ENCODE data around the gene TUBG1. TPM values are rescaled to one million over a fixed set of nuclear protein-coding genes. Genes with fewer than 3 reads are reported as not detected.

TUBG1 gene
- 10 to 100 TPM; 22.8 to 43.3 (median 33.3) TPM for polyA plus RNA-seq
- long read RNA-seq, donor 1 = 0 reads
- long read RNA-seq, donor 2, transcript TUBG1-201 (11 exons, 1,611 nt) = major isoform, 7 of 7 reads
- long read RNA-seq, donor 2, partial matches to known transcripts = 0 of 7 reads
- long read RNA-seq, donor 2, other reads (novel, unspliced or antisense) = 0 of 7 reads
- long read RNA-seq, donor 3, partial matches to known transcripts = 13 of 16 reads
- long read RNA-seq, donor 3, other reads (novel, unspliced or antisense) = 0 of 16 reads
- long read RNA-seq, donor 4 = 0 reads
- long read RNA-seq, donor 5, partial matches to known transcripts = 0 of 3 reads
- long read RNA-seq, donor 5, other reads (novel, unspliced or antisense) = 0 of 3 reads
- long read RNA-seq, donor 6, transcript TUBG1-201 (11 exons, 1,611 nt) = major isoform, 10 of 20 reads
- long read RNA-seq, donor 6, partial matches to known transcripts = 10 of 20 reads
- long read RNA-seq, donor 6, other reads (novel, unspliced or antisense) = 0 of 20 reads
- long read RNA-seq, donor 7, transcript TUBG1-201 (11 exons, 1,611 nt) = major isoform, 36 of 50 reads
- long read RNA-seq, donor 7, partial matches to known transcripts = 14 of 50 reads
- long read RNA-seq, donor 7, other reads (novel, unspliced or antisense) = 0 of 50 reads
- long read RNA-seq, donor 8 = 0 reads
- long read RNA-seq, donor 9, partial matches to known transcripts = 0 of 1 reads
- long read RNA-seq, donor 9, other reads (novel, unspliced or antisense) = 0 of 1 reads
- long read RNA-seq, donor 10, transcript TUBG1-201 (11 exons, 1,611 nt) = major isoform, 7 of 8 reads
- long read RNA-seq, donor 10, partial matches to known transcripts = 0 of 8 reads
- long read RNA-seq, donor 10, other reads (novel, unspliced or antisense) = 0 of 8 reads

DNA sequence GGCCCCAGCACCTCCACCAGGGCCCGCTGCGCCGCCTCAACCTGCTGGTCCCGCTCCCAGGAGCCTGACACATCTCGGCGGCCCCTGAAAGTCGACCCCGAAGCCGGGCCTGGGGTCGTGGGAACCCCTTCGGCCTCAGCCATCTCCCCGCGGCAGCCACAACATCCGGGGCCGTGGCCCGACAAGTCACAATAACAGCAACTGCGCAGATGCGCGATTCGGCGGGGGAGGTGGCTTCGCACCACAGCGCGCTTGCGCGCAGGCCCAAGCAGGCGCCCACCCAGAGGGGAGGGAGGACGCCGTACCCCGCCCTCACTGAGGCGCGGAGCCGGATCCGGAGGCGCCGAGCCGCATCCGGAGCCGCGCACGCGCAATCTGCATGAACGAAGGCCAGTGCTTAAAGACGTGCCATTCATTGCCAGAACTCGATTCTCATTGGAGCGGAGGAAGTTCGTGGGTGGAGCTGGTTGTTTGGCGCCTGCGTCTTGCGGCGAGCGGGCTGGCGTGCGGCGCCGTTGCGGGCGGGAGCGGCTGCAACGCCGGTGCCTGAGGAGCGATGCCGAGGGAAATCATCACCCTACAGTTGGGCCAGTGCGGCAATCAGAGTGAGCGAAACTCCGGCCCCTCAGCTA, at the start of gene TUBG1, which contains the start of gene RETREG3:
Gene TUBG1, plus strand, starts transcription at position 502 of the 632 bp plus-strand sequence. Its CDS starts 55 bp downstream, at position 557.
Gene RETREG3, minus strand, starts transcription at position 193 of the 632 bp plus-strand sequence. Its CDS starts 50 bp downstream, at position 143.
- peak within 1 kb of the TSS; percentile 77 to 95 (median 86) for H3K27ac ChIP-seq (ENCODE audit: low read depth in 1 of 3, low read length in 2 of 3)
- H3K4me3 ChIP-seq (ENCODE audit: low read depth in 1 of 3, low read length in 3 of 3) = peak within 1 kb of the TSS; percentile 68 to 100 (median 82)
- FAIRE-seq (no peak), DNase-seq (peak; percentile 99 to 100)
- H3K9me3 ChIP-seq (ENCODE audit: control insufficient read depth in 2 of 2, insufficient read depth in 1 of 2, low read depth in 1 of 2, low read length in 1 of 2) = no peaks in the 10 kb centered on the region
- peaks cover 2 to 34% (median 8%) of the 10 kb centered on the region in 3 donors for H3K36me3 ChIP-seq (ENCODE audit: control insufficient read depth in 3 of 3, insufficient read depth in 2 of 3, low read depth in 1 of 3, low read length in 3 of 3)
- H3K27me3 ChIP-seq (ENCODE audit: control insufficient read depth in 3 of 3, insufficient read depth in 3 of 3, low read length in 3 of 3) = no peaks in the 10 kb centered on the region
- H3K4me1 ChIP-seq (ENCODE audit: control insufficient read depth in 3 of 3, insufficient read depth in 2 of 3, low read depth in 1 of 3, low read length in 2 of 3) = peaks cover 0 to 21% (median 8%) of the 10 kb centered on the region in 3 donors
- WGBS, 3 donors = 0% methylated on average over 44 to 66 of the region's 66 CpGs

DNA sequence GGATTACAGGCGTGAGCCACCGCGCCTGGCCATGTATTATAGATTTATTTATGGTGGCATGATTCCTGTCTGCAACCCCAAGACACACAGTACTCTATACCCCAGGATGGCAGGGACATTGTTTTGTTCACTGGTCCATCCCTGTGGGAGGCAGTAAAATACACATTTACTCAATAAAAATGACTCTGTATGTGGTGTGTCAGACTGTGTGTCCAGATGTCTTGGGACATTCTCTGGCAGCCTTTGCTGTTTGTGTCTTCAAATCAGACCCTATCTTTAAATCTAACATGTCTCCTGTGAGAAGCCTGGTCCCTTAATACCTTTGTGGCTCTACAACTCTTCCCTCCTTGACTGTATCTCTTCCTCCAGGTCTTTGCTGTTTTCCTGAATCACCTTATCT, 49.2 kb upstream of the TUBG1 start:
- H3K27me3 ChIP-seq (ENCODE audit: control insufficient read depth in 3 of 3, insufficient read depth in 3 of 3, low read length in 3 of 3) = no peaks in the 10 kb centered on the region
- H3K4me1 ChIP-seq (ENCODE audit: control insufficient read depth in 3 of 3, insufficient read depth in 2 of 3, low read depth in 1 of 3, low read length in 2 of 3) = peaks cover 6 to 27% (median 10%) of the 10 kb centered on the region in 3 donors
- no peak for FAIRE-seq
- no peak overlapping the region for H3K4me3 ChIP-seq (ENCODE audit: low read depth in 1 of 3, low read length in 3 of 3)
- peaks cover 2 to 26% (median 3%) of the 10 kb centered on the region in 3 donors for H3K36me3 ChIP-seq (ENCODE audit: control insufficient read depth in 3 of 3, insufficient read depth in 2 of 3, low read depth in 1 of 3, low read length in 3 of 3)
- no peak overlapping the region for H3K27ac ChIP-seq (ENCODE audit: low read depth in 1 of 3, low read length in 2 of 3)
- WGBS, 3 donors = 79 to 93% (median 92%) methylated on average over 3 of the region's 3 CpGs
- DNase-seq = no peak
- H3K9me3 ChIP-seq (ENCODE audit: control insufficient read depth in 2 of 2, insufficient read depth in 1 of 2, low read depth in 1 of 2, low read length in 1 of 2) = no peaks in the 10 kb centered on the region

DNA sequence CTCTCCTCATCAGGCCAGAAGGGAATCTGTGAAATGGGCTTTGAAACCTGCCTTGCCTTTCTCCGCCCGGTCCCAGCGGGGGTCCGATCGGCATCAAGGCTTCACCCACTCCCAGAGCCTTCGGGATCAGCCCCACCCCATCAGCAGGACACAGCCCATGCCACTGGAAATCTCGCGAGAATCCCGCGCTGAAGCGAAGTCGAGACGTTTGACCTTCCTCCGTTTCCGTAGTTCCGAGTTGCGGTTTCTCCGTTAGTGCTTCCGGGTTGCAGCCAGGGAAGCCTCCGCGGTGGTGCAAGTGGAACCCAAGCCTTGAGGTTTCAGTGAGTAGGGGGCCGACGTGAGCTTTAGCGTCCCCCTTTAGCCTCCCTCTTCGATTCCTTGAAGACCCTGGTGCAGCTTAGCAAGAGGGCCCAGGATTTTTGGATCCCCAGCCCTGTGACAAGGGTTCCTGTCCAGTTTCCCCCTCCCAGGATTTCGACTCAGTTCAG, 47.5 kb upstream of the TUBG1 start, which contains the start of gene COASY:
Gene COASY, plus strand, starts transcription at position 252 of the 491 bp plus-strand sequence. CDS start 475 bp downstream, outside the sequence.
- Histone ChIP-seq H3K9me3 (ENCODE audit: control insufficient read depth in 2 of 2, insufficient read depth in 1 of 2, low read depth in 1 of 2, low read length in 1 of 2) (no peaks in the 10 kb centered on the region), H3K27me3 (ENCODE audit: control insufficient read depth in 3 of 3, insufficient read depth in 3 of 3, low read length in 3 of 3) (no peaks in the 10 kb centered on the region), H3K27ac (ENCODE audit: low read depth in 1 of 3, low read length in 2 of 3) (peak within 1 kb of the TSS; percentile 61 to 93 (median 90)), H3K4me1 (ENCODE audit: control insufficient read depth in 3 of 3, insufficient read depth in 2 of 3, low read depth in 1 of 3, low read length in 2 of 3) (peaks cover 8 to 32% (median 10%) of the 10 kb centered on the region in 3 donors), H3K4me3 (ENCODE audit: low read depth in 1 of 3, low read length in 3 of 3) (peak within 1 kb of the TSS; percentile 70 to 97 (median 78)), H3K36me3 (ENCODE audit: control insufficient read depth in 3 of 3, insufficient read depth in 2 of 3, low read depth in 1 of 3, low read length in 3 of 3) (peaks cover 2 to 41% (median 5%) of the 10 kb centered on the region in 3 donors)
- FAIRE-seq (no peak), DNase-seq (peak; percentile 98)
- 0% methylated on average over 26 of the region's 26 CpGs for WGBS, 3 donors

DNA sequence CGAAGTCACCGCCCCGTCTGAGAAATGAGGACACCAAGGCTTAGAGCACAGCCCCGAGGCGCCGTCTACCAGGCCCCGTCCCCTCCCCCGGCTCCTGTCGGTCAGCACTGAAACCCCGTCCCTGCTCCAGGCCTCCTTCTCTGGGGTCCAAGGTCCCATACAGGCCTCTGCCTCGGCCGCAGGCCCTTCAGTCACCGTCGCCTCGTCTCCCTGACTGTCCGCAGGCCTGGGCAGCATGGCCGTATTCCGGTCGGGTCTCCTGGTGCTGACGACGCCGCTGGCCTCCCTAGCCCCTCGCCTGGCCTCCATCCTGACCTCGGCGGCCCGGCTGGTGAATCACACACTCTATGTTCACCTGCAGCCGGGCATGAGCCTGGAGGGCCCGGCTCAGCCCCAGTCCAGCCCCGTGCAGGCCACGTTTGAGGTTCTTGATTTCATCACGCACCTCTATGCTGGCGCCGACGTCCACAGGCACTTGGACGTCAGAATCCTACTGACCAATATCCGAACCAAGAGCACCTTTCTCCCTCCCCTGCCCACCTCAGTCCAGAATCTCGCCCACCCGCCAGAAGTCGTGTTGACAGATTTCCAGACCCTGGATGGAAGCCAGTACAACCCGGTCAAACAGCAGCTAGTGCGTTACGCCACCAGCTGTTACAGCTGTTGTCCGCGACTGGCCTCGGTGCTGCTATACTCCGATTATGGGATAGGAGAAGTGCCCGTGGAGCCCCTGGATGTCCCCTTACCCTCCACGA, 46.9 kb upstream of the TUBG1 start:
- peaks cover 2 to 41% (median 5%) of the 10 kb centered on the region in 3 donors for H3K36me3 ChIP-seq (ENCODE audit: control insufficient read depth in 3 of 3, insufficient read depth in 2 of 3, low read depth in 1 of 3, low read length in 3 of 3)
- DNase-seq (peak in 1 of 2 donors; percentile 68), FAIRE-seq (no peak)
- no peaks in the 10 kb centered on the region for H3K27me3 ChIP-seq (ENCODE audit: control insufficient read depth in 3 of 3, insufficient read depth in 3 of 3, low read length in 3 of 3)
- peak overlapping the region; percentile 61 to 93 (median 90) for H3K27ac ChIP-seq (ENCODE audit: low read depth in 1 of 3, low read length in 2 of 3)
- peak overlapping the region; percentile 70 to 97 (median 78) for H3K4me3 ChIP-seq (ENCODE audit: low read depth in 1 of 3, low read length in 3 of 3)
- WGBS, 3 donors = 3 to 8% (median 6%) methylated on average over 46 to 48 of the region's 48 CpGs
- H3K9me3 ChIP-seq (ENCODE audit: control insufficient read depth in 2 of 2, insufficient read depth in 1 of 2, low read depth in 1 of 2, low read length in 1 of 2) = no peaks in the 10 kb centered on the region
- H3K4me1 ChIP-seq (ENCODE audit: control insufficient read depth in 3 of 3, insufficient read depth in 2 of 3, low read depth in 1 of 3, low read length in 2 of 3) = peaks cover 8 to 32% (median 10%) of the 10 kb centered on the region in 3 donors

- peaks cover 8 to 34% (median 10%) of the 10 kb centered on the region in 3 donors for H3K4me1 ChIP-seq (ENCODE audit: control insufficient read depth in 3 of 3, insufficient read depth in 2 of 3, low read depth in 1 of 3, low read length in 2 of 3)
- FAIRE-seq = no peak
These were observed 46.4 kb upstream of the TUBG1 start for GRCh38 chr17:42563143-42563509.

DNA sequence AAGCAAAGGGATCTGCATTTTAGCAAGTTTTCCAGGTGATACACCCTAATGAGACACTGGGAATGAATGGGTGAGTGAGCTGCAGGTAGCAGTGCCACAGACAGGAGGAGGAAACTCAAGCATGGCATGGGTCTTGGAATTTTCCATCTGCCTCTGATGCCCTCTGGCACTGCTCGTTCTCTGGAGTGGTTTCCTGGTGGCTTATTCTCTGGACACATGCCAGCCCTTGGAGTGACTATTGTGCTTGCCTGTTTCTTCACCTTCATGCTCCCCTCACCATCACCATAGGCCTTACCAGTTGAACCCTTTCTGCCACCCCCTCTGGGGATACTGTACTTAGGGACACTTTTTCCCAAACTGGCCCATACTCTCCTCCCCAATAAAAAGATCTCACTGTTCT, 45.9 kb upstream of the TUBG1 start:
- 0 to 31% (median 22%) methylated on average over 1 of the region's 1 CpG for WGBS, 3 donors
- peak overlapping the region in 2 of 3 donors; percentile 70 to 97 for H3K4me3 ChIP-seq (ENCODE audit: low read depth in 1 of 3, low read length in 3 of 3)
- DNase-seq (peak in 1 of 2 donors; percentile 79), FAIRE-seq (no peak)
- peaks cover 8 to 39% (median 10%) of the 10 kb centered on the region in 3 donors for H3K4me1 ChIP-seq (ENCODE audit: control insufficient read depth in 3 of 3, insufficient read depth in 2 of 3, low read depth in 1 of 3, low read length in 2 of 3)
- H3K27ac ChIP-seq (ENCODE audit: low read depth in 1 of 3, low read length in 2 of 3) = peak overlapping the region in 1 of 3 donors; percentile 90
- no peaks in the 10 kb centered on the region for H3K9me3 ChIP-seq (ENCODE audit: control insufficient read depth in 2 of 2, insufficient read depth in 1 of 2, low read depth in 1 of 2, low read length in 1 of 2)
- no peaks in the 10 kb centered on the region for H3K27me3 ChIP-seq (ENCODE audit: control insufficient read depth in 3 of 3, insufficient read depth in 3 of 3, low read length in 3 of 3)
- peaks cover 4 to 47% (median 5%) of the 10 kb centered on the region in 3 donors for H3K36me3 ChIP-seq (ENCODE audit: control insufficient read depth in 3 of 3, insufficient read depth in 2 of 3, low read depth in 1 of 3, low read length in 3 of 3)

More at GRCh38 chr17:42563143-42563509, 46.4 kb upstream of the TUBG1 start:
- Histone ChIP-seq H3K27me3 (ENCODE audit: control insufficient read depth in 3 of 3, insufficient read depth in 3 of 3, low read length in 3 of 3) (no peaks in the 10 kb centered on the region), H3K36me3 (ENCODE audit: control insufficient read depth in 3 of 3, insufficient read depth in 2 of 3, low read depth in 1 of 3, low read length in 3 of 3) (peaks cover 2 to 43% (median 5%) of the 10 kb centered on the region in 3 donors), H3K4me3 (ENCODE audit: low read depth in 1 of 3, low read length in 3 of 3) (peak overlapping the region; percentile 70 to 97 (median 78)), H3K27ac (ENCODE audit: low read depth in 1 of 3, low read length in 2 of 3) (peak overlapping the region; percentile 61 to 93 (median 90)), H3K9me3 (ENCODE audit: control insufficient read depth in 2 of 2, insufficient read depth in 1 of 2, low read depth in 1 of 2, low read length in 1 of 2) (no peaks in the 10 kb centered on the region)
- DNase-seq = no peak
- WGBS, 3 donors = 27 to 65% (median 37%) methylated on average over 14 of the region's 14 CpGs

- DNase-seq = no peak
- H3K36me3 ChIP-seq (ENCODE audit: control insufficient read depth in 3 of 3, insufficient read depth in 2 of 3, low read depth in 1 of 3, low read length in 3 of 3) = peaks cover 4 to 51% (median 5%) of the 10 kb centered on the region in 3 donors
- 82 to 89% (median 84%) methylated on average over 7 to 9 of the region's 9 CpGs for WGBS, 3 donors
- H3K27me3 ChIP-seq (ENCODE audit: control insufficient read depth in 3 of 3, insufficient read depth in 3 of 3, low read length in 3 of 3) = no peaks in the 10 kb centered on the region
- peak overlapping the region in 2 of 3 donors; percentile 1 to 90 for H3K27ac ChIP-seq (ENCODE audit: low read depth in 1 of 3, low read length in 2 of 3)
- H3K4me1 ChIP-seq (ENCODE audit: control insufficient read depth in 3 of 3, insufficient read depth in 2 of 3, low read depth in 1 of 3, low read length in 2 of 3) = peaks cover 8 to 43% (median 10%) of the 10 kb centered on the region in 3 donors
- FAIRE-seq = no peak
- no peaks in the 10 kb centered on the region for H3K9me3 ChIP-seq (ENCODE audit: control insufficient read depth in 2 of 2, insufficient read depth in 1 of 2, low read depth in 1 of 2, low read length in 1 of 2)
- H3K4me3 ChIP-seq (ENCODE audit: low read depth in 1 of 3, low read length in 3 of 3) = peak overlapping the region in 1 of 3 donors; percentile 70
These were observed 45.5 kb upstream of the TUBG1 start for GRCh38 chr17:42563950-42564349.
